Spleen (tissue), 7 donors: ENCODE data around the gene KPNA6.

Experiments
- POLR2A ChIP-seq, 3 donors: fragments of 450-650 bp; IDR thresholded peaks; one replicate each; pipeline ENCODE4 v1.5.1; 2017; ENCODE audit warnings: antibody characterized with exemption in 3 of 3, mild to moderate bottlenecking in 1 of 3
- POLR2AphosphoS5 ChIP-seq, 3 donors: sonication (generic); formaldehyde crosslinking; IDR thresholded peaks; one replicate each; pipeline ENCODE4 v1.5.1; 2017; ENCODE audit warnings: antibody characterized with exemption in 3 of 3
- TF ChIP-seq, protein P1 (sequence below), 11 experiments: fragments of 200-600 bp in 7 of 11; fragments of 450-650 bp in 4 of 11; sonication (generic) in 4 of 11; IDR thresholded peaks in 8 of 11; conservative IDR thresholded peaks in 3 of 11; 1 replicate in 7 of 11; 2 replicates in 4 of 11; pipeline versions ENCODE4 v1.4.0 to v1.8.0; 2016 to 2021; ENCODE audit warnings: antibody characterized with exemption in 11 of 11, inconsistent platforms in 4 of 11, mild to moderate bottlenecking in 1 of 11
- donor health status: DM: no; HTN: no; CAD: no; lungs with moderate emphysema.
- donor health status: DM: no; HTN: no; CAD: no.
- donor health status: DM: no; HTN: no; CAD: no.

- TF ChIP-seq, protein P1, sequence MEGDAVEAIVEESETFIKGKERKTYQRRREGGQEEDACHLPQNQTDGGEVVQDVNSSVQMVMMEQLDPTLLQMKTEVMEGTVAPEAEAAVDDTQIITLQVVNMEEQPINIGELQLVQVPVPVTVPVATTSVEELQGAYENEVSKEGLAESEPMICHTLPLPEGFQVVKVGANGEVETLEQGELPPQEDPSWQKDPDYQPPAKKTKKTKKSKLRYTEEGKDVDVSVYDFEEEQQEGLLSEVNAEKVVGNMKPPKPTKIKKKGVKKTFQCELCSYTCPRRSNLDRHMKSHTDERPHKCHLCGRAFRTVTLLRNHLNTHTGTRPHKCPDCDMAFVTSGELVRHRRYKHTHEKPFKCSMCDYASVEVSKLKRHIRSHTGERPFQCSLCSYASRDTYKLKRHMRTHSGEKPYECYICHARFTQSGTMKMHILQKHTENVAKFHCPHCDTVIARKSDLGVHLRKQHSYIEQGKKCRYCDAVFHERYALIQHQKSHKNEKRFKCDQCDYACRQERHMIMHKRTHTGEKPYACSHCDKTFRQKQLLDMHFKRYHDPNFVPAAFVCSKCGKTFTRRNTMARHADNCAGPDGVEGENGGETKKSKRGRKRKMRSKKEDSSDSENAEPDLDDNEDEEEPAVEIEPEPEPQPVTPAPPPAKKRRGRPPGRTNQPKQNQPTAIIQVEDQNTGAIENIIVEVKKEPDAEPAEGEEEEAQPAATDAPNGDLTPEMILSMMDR (IDR thresholded peaks at IDR 0.05 in 8 of 11, conservative IDR thresholded peaks at IDR 0.05 in 3 of 11), result no peak
- peak in 1 of 3 donors; percentile 34 for TF ChIP-seq POLR2AphosphoS5 (IDR thresholded peaks at IDR 0.05)
- no peak for TF ChIP-seq POLR2A (IDR thresholded peaks at IDR 0.05)
Observed at GRCh38 chr1:32091591-32091990, 16.3 kb upstream of the KPNA6 start.
